ENCODE results near the gene PIAS3. TPM values are rescaled to one million over a fixed set of nuclear protein-coding genes. Genes with fewer than 3 reads are reported as not detected.

Gene PIAS3
- total RNA-seq (2014; rRNA removed; shearing (Covaris generic)) = 16.4 and 19.4 TPM in 2 replicates
- 95.5 and 121 TPM in 2 replicates for polyA plus RNA-seq (2015; cell fraction: cytosol; rRNA removed)
- polyA plus RNA-seq (2015; cell fraction: nucleus; rRNA removed) = 208 and 216 TPM in 2 replicates

DNA sequence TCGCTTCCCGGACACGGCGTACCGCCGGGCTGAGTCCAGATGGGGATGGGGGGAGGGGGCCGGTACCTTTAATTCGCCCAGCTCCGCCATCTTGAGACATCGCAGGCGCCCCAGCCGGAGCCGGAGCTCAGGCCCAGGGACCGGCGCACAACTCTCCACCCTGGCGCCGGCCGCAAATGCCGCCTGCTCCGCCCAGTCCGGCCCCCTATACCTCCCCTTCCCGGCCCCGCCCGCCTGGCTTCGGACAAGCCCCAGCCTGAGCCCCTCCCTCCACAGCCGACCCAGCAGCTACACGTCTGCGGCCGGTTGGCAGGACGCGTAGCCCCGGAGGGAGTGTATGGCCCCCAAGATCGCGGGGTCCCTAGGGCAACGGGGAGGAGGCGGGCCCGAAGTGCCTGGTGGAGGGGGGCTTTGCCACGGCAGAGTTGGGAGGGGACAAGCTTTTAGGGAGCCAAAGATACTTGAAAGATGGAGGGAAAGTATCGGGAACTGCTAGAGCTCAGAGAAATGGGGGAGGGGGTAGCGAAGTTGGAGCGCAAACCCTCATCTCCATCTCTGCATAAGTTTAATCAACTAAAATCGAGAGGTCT, at the start of gene PIAS3:
Gene PIAS3, minus strand, starts transcription at position 181 of the 590 bp plus-strand sequence. Its CDS starts 91 bp downstream, at position 90.
- DNase-seq (ENCODE audit: low read depth, low spot score) = peak; percentile 98
- in situ Hi-C loops (cut with HindIII; ENCODE audit: low pct_unique_long_range_greater_than_20kb, low sequenced_read_pairs) = no loop called here

DNA sequence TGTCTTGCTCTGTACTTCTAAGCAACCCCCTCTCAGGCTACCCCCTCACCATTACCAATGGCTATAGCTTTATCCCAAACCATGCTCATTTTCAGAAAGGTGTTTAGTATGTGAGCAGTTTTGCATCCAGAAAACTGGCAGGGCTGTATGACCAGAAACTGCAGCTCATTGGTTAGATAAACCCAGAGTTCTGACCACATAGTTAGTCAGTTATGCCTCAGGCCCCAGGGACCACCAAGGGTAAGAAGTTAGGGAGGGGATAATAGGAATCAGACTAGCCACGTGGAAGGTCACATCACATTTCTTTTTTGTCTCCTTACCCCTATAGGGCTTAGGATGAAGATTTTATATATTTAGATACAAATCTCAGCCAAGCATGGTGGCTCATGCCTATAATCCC, 49.8 kb upstream of the PIAS3 start:
- DNase-seq (ENCODE audit: low read depth, low spot score) = no peak
- in situ Hi-C loops (cut with HindIII; ENCODE audit: low pct_unique_long_range_greater_than_20kb, low sequenced_read_pairs) = no loop called here

DNA sequence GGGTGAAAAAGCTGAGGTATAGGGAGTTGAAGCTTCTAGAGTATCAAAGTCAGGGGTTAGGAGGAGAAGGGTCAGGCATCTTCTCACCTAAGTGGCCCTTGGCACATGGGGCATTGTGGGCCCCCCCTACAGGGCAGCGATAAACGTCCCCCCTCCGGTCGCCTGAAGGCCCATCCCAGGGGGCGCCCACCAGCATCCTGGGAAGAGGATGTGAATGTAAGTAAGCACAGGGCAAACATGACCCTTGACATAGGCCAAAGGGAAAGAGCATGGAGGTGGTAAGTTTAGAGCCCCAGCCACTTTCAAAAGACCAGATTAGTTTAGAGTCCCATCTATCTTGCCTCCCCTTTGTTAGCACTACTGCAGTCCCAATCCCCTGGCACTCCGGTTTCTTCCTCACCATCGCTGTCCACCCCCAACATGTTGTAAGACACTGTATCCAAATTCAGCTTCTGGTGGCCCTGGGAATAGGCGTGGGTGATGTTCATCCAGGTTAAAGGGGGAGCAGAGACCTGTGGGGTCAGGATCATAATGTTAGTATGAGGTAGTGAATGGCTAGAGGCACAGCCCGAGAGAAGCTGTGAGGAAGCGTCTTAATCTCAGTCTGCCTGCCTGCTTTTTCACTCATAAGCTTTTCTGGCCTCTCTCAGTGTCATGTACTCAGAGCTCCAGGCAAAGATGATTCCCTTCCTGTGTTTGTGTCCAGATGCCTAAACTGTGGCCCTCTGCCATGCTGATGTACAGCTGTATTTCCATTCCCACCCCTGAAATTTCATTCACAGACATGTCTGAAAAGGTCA, 48.3 kb upstream of the PIAS3 start:
- in situ Hi-C loops (cut with HindIII; ENCODE audit: low pct_unique_long_range_greater_than_20kb, low sequenced_read_pairs) = no loop called here
- DNase-seq (ENCODE audit: low read depth, low spot score) = no peak

DNA sequence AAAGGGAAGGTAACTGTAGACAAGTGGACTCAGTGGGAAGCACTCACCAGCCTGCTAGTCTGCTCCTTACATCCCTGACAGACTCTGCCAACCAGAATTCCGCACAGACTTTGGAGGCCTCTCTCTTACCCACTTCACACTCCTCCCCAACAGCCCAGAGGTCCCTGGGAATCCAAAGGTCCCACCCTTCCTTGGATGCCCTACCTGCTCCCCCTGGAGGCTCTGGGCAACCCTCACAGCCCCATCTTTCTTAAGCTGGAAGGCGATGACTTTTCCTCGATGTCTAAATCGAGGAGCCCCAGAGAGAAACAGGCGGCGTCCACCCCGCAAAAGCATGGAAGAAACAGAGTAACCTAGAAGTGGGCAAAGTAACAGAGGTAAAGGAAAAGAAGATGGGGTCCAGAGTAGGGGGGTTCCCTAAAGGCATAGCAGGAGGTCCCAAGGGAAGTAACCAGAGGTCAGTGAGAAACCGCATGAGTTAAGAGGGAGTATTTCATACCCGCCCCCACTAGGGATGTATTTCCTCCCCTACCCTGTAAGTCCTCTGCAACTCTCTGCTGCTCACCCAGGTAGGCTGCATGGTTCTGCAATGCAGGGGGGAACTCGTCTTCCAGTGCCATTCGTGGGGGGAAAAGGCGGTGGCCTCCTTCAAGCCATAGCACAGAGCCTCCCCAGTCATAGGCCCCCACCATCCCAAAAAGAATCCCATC, 42.6 kb upstream of the PIAS3 start:
- in situ Hi-C loops (cut with HindIII; ENCODE audit: low pct_unique_long_range_greater_than_20kb, low sequenced_read_pairs) = no loop called here
- peak; percentile 25 for DNase-seq (ENCODE audit: low read depth, low spot score)

DNA sequence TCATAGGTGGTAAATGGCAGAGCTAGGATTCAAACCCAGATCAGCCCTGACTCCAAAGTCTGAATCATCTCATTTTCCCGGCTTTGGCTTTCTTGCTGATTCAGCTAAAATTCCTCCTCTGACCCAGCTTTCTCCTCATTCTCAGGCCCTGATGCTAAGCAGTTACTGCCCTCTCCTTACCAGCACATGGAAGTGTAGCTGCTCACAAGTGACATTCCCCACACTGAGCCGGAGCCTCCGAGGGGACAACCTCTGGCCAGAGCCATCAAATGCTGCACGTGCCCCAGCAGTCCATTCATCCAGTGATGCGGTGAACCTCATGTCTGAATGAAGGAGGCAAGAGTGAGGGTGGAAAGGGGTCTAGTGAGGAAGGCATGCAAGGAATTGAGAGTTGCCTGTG, 39.9 kb upstream of the PIAS3 start:
- in situ Hi-C loops (cut with HindIII; ENCODE audit: low pct_unique_long_range_greater_than_20kb, low sequenced_read_pairs) = no loop called here
- no peak for DNase-seq (ENCODE audit: low read depth, low spot score)

DNA sequence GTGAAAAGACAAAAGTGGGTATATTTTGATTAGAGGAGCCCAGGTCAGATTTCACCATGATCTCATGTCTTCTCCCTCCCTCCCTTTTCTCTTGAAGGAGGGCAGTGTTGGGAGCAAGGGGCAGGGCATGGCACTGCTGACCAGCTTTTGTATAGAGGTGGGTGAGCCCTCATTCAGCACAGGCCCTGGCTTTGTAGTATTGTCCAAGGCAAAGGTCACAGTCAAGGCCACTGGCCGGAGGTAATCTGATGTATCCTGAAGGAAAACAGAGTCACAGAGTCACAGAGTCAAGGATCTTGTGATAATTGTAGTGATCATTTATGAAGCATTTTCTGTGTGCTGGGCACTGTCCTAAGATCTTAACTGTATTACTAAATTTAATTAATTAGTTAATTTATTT, 39.1 kb upstream of the PIAS3 start:
- in situ Hi-C loops (cut with HindIII; ENCODE audit: low pct_unique_long_range_greater_than_20kb, low sequenced_read_pairs) = no loop called here
- peak; percentile 36 for DNase-seq (ENCODE audit: low read depth, low spot score)

DNA sequence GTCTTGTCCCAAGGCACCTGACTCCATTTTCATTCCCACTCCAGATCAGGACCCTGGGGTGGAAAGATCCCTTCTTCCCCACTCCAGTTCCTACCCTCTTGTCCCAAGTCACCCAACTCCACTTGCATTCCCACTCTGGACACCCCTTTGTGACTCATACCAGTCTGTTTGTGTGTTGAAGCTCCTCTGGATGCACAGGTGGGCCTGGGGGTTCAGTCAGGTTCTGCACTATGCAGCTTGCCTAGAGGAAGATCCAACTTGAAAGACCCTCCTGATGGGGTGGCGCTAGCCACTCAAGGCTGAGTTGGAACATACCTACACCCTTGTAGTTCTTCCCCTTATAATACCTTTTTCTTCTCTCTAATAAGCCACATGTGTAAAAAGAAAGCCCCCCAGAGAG, 36.6 kb upstream of the PIAS3 start:
- in situ Hi-C loops (cut with HindIII; ENCODE audit: low pct_unique_long_range_greater_than_20kb, low sequenced_read_pairs) = no loop called here
- DNase-seq (ENCODE audit: low read depth, low spot score) = no peak

DNA sequence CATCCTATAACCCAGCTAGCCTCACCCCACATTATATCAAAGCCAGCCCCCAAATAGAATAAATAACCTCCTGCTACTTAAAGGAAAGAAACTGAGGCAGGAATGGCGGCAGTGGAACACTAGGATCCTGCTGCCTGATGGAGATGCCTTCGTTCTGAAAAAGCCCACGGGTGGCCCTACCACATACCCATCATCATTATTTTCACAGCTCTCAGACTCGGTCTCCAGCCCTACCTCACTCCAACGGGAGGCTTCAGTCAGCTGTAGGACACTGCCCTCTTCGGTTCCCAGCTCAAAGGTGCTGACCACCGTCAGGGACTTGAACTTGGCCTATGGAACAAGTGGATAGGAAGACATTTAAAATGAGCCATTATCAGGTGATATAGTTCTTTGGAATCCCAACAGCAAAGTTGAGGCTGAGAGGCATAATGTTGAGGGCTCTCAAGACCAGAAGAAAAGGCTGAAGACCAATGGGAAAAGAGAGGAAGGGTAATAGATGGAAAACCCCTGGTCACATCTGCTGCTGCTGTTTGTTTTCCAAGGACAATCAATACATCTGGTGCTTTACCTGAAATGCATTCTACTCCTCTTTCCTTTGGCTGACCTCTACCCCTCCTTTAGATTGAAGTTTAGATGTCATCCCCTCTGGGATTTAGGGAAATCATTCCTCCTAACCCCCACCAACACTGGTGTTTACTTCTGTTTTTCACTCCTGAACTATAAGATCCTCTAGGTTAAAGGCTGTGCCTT, 34.6 kb upstream of the PIAS3 start:
- in situ Hi-C loops (cut with HindIII; ENCODE audit: low pct_unique_long_range_greater_than_20kb, low sequenced_read_pairs) = no loop called here
- no peak for DNase-seq (ENCODE audit: low read depth, low spot score)

DNA sequence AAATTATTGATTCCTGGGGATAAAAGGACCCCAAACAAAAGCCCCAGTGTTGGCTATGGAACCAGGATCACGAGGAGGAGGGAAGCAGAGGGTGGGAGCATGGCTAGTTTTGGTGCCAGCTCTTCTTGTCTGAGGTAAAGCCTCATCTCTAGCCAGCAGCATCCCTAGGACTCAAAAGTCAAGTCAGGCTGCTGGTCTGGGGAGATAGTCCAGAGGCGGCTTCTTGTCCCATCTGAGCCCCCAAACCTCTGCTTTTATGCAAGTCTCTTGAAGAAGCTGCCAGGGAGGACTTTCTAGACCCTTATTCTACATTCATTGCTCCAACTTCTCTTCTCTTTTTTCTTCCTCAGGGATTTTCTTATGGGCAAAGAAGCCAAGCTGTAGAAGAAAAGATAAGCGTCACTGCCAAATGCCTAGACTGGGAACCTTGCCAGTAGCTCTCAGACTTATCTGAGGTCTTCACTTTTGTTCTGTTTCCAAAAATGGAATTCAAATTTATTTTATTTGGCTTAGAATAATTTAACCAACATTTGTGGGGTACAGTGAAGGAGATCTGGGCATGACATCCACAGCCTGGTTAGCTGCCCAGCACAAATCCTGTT, 33.7 kb upstream of the PIAS3 start:
- in situ Hi-C loops (cut with HindIII; ENCODE audit: low pct_unique_long_range_greater_than_20kb, low sequenced_read_pairs) = no loop called here
- no peak for DNase-seq (ENCODE audit: low read depth, low spot score)

DNA sequence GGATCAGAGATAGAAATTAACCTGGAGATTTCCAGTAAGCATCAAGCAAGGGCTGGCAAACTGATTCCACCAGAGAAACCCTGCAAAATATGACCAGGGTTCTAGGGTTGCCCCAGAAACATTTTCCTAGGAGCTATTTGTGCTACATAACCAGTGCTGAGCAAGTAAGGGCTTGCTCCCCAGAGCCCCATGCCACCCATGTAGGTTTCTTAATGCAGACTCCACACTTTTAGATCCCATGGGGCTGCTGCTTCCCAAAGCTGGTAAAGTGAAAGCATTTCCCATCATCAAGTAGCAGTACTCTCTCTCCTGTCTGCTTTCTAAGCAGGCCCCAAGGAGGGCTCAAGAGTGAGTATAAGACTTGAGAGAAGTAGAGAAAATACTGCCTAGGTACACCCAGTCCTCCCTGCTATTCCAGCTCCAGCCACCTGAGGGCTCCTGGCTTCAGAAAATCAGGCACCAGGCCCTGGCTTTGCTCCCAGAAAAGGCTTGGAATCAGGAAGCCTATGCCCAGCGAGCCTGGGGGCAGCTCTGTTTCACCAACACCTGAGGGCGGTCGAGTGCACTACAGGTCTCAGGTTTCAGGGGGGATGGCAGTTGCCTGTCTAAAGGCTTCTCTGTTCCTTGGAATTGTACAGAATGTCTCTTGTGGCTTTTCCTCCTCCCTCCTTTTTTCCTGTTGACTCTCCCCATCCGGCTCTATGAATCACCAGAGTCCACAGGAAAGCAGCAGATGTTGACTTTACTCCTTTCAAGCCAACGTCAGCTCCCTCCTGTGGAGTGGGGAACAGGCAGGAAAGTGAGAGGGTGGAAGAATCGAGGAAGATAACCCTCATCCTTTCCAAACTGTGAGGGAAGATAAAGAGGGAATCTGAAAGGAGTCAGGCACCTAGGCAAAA, 33.0 kb upstream of the PIAS3 start:
- DNase-seq (ENCODE audit: low read depth, low spot score) = peak; percentile 100
- in situ Hi-C loops (cut with HindIII; ENCODE audit: low pct_unique_long_range_greater_than_20kb, low sequenced_read_pairs) = no loop called here

DNA sequence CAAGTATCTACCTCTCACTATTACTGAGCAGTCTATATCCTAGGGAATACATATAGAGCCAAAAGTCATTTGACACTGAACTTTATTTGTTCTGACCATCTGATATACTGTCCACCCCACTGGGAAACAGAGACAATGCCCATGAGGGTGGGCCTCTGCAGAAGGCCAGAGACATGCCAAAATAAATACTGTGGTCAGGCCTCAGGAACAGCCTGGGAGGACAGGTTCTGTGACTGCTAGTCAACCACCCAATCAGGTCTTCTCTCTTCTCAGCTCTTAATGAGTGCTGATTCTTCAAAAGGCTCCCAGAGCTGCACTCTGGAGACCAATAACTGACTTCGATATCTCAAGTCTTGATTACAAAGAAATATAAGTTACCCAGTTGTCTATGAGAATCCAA, 32.3 kb upstream of the PIAS3 start:
- in situ Hi-C loops (cut with HindIII; ENCODE audit: low pct_unique_long_range_greater_than_20kb, low sequenced_read_pairs) = no loop called here
- DNase-seq (ENCODE audit: low read depth, low spot score) = peak; percentile 28

DNA sequence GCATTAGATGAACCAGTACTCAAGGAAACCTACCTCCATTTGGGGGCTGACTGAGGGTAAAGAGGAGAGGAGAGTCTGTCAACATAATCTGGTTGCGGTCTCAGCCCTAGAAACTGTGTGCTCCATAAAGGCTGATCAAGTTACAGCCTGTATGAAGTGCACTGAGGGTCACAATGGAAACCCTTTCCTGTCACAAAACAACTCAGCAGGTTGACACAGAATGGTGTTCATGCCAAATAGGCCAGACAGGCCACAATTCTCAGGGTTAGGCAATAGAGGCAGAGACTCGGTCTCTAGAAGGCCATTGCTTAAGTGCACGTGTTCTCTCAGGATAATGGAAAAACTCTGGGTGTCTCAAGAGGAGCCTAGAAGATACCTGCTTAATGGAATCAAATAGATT, 30.8 kb upstream of the PIAS3 start:
- in situ Hi-C loops (cut with HindIII; ENCODE audit: low pct_unique_long_range_greater_than_20kb, low sequenced_read_pairs) = no loop called here

DNA sequence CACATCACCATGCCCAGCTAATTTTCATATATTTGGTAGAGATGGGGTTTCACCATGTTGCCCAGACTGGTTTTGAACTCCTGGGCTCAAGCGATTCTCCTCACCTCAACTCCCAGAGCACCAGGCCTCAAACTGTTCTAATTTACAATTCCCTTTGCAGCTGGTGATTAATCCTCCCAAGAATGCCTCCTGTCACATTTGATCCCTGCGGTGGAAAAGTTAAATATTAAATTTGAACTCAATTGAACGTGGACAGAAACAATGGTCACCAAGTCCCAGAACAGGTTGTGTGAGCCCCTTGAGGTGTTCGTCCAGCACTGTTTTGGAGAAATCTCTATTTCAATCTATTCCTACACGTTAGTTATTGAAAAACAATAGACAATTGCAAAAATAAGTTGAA, 28.8 kb upstream of the PIAS3 start:
- in situ Hi-C loops (cut with HindIII; ENCODE audit: low pct_unique_long_range_greater_than_20kb, low sequenced_read_pairs) = no loop called here

More for the DNA sequence above, 30.8 kb upstream of the PIAS3 start:
- no peak for DNase-seq (ENCODE audit: low read depth, low spot score)

DNA sequence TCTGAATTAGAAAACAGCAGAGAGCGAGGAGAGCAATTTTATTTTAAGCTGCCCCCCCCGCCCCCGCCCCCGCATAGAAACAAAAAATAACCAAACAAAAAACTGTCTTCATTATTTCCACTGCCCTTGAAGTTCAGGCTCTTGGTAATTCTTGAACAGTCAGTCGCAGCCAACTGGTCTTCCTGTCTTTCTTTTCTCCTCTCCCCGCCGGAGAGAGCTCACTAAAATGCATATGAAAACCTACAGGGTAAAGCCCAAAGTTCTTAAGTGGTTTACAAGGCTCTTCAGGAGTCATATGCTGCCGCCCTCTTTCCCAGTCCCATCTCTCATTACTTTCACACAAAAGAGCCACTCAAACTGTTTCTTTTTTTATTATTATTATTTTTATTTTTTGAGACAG, 27.9 kb upstream of the PIAS3 start:
- no peak for DNase-seq (ENCODE audit: low read depth, low spot score)
- in situ Hi-C loops (cut with HindIII; ENCODE audit: low pct_unique_long_range_greater_than_20kb, low sequenced_read_pairs) = no loop called here

More for the DNA sequence above, 28.8 kb upstream of the PIAS3 start:
- no peak for DNase-seq (ENCODE audit: low read depth, low spot score)

DNA sequence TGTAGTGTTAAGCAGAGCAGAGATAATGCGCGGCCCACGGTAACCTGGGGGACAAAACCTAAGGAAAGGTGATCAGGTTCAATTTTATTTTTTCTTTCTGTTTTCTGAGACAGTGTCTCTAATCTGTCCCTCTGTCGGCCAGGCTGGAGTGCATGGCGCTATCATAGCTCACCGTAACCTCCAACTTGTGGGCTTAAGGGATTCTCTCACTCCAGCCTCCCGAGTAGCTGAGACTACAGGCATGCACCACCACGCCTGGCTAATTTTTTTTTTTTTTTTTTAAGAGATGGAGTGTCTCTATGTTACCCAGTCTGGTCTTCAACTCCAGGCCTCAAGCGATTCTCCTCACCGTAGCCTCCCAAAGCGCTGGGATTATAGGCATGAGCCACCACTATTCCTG, 27.5 kb upstream of the PIAS3 start:
- DNase-seq (ENCODE audit: low read depth, low spot score) = no peak
- in situ Hi-C loops (cut with HindIII; ENCODE audit: low pct_unique_long_range_greater_than_20kb, low sequenced_read_pairs) = no loop called here

DNA sequence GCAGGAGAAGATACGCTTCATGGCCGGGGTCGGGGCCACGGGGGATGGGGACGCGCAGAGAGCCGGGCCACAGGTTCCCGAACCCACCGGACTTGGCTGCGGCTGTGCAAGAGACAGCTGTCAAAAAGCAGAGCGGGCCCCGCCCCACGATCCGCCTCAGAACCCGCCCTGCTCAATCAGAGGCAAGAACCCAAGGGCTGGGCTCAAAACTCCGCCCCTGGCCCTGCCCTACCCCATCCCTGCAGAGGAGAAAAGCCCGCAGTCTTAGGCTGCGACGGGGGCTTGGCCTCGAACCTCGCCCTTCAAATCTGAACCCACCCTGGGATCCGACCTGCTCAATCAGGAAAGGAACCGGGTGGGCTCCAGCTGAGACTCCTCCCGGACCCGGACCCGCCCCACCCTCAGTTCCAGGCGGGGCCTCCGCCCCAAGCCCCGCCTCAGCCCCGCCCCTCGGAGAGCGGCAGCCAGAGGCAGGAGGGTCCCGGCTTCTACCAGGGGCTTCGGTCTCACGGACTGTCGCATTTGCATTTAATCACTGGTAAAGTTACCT, 26.9 kb upstream of the PIAS3 start, which contains the start of gene ANKRD35:
Gene ANKRD35, minus strand, starts transcription at position 129 of the 550 bp plus-strand sequence. Its CDS starts 108 bp downstream, at position 21.
- in situ Hi-C loops (cut with HindIII; ENCODE audit: low pct_unique_long_range_greater_than_20kb, low sequenced_read_pairs) = no loop called here

More for the DNA sequence above, 26.9 kb upstream of the PIAS3 start, which contains the start of gene ANKRD35:
- DNase-seq (ENCODE audit: low read depth, low spot score) = peak; percentile 86

Measured in SK-MEL-5 (cell line).